Measurements from ENCODE around the gene RAN. TPM values are rescaled to one million over a fixed set of nuclear protein-coding genes. Genes with fewer than 3 reads are reported as not detected.

RAN gene
- polyA plus RNA-seq, 1 donor from 2014 or later: 559 TPM

- H3K4me1 Mint-ChIP-seq: peaks cover 0 to 5% (median 0%) of the 10 kb centered on the region in 3 donors
- H3K9me3 Mint-ChIP-seq: peaks cover 0 to 2% (median 0%) of the 10 kb centered on the region in 3 donors
- peaks cover 23% of the 10 kb centered on the region for H3K27me3 Mint-ChIP-seq
- no peaks in the 10 kb centered on the region for H3K36me3 Mint-ChIP-seq
- no peak overlapping the region for H3K4me3 Mint-ChIP-seq
- no peak overlapping the region for H3K27ac Mint-ChIP-seq
Observed at GRCh38 chr12:130920723-130921381, 49.0 kb downstream of the RAN start.

- Mint-ChIP-seq H3K27me3 (peaks cover 11% of the 10 kb centered on the region), H3K4me1 (no peaks in the 10 kb centered on the region), H3K4me3 (no peak overlapping the region), H3K9me3 (peaks cover 0 to 3% (median 0%) of the 10 kb centered on the region in 3 donors), H3K36me3 (no peaks in the 10 kb centered on the region), H3K27ac (no peak overlapping the region)
Observed at GRCh38 chr12:130922511-130922953, 50.7 kb downstream of the RAN start.

GRCh38 chr12:130924966-130925665, 53.2 kb downstream of the RAN start:
- Mint-ChIP-seq H3K27me3 (peaks cover 21% of the 10 kb centered on the region), H3K4me1 (no peaks in the 10 kb centered on the region), H3K9me3 (peaks cover 0 to 3% (median 0%) of the 10 kb centered on the region in 3 donors), H3K27ac (peak overlapping the region in 1 of 3 donors; percentile 8), H3K36me3 (no peaks in the 10 kb centered on the region), H3K4me3 (no peak overlapping the region)

GRCh38 chr12:130925666-130926015, 53.8 kb downstream of the RAN start:
- Mint-ChIP-seq H3K4me3 (no peak overlapping the region), H3K27ac (peak overlapping the region in 1 of 3 donors; percentile 8), H3K4me1 (no peaks in the 10 kb centered on the region), H3K9me3 (peaks cover 0 to 3% (median 0%) of the 10 kb centered on the region in 3 donors), H3K36me3 (no peaks in the 10 kb centered on the region), H3K27me3 (peaks cover 23% of the 10 kb centered on the region)

Other genes starting within 250 kb of the RAN start
- not detected for gene RIMBP2, start 155.8 kb upstream of the RAN start, polyA plus RNA-seq
- gene STX2, start 32.8 kb upstream of the RAN start, polyA plus RNA-seq: 6.2 TPM
- gene ADGRD1, start 81.8 kb downstream of the RAN start, polyA plus RNA-seq: 0.50 TPM

Data from IgD-negative memory B cell (primary cell).